ENCODE results near the gene ITPRID2.

Gene ITPRID2

DNA sequence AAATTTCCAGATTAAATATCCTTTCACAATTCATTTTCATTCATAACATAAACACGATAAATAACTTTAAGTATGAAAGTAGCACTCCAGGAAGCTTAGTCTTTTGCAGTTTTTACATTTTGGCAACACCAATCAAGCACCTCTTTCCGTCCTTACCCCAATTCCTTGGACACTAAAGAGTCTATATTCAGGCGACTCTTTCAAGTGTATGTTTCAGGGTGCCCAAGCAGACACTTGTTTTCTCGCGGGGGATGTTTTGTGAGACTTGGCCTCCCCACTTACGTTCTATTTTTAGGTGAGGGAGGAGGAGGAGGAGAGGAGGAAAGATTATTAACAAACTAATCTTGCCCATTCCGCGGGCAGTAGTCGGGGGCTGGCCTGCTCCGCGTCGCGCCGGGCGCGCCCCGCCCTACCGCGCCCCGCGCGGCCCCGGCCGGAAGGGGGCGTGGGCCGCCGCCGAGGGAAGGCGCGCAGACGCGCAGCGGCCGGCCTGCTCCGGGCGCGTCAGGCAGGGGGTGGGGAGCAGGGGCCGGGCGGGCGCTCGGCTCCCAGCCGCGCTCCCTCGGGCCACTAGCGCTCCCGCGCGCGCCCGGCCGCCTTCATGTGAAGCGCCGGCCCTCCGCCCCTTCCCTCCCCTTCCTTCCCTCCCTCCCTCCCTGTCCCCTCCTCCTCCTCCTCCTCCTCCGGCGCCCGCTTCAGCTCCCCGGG, at the start of gene ITPRID2:
ITPRID2 (plus strand) TSS at position 473 of the 708 bp plus-strand sequence. CDS start 337 bp downstream, outside the sequence.
- TF ChIP-seq, protein P1, sequence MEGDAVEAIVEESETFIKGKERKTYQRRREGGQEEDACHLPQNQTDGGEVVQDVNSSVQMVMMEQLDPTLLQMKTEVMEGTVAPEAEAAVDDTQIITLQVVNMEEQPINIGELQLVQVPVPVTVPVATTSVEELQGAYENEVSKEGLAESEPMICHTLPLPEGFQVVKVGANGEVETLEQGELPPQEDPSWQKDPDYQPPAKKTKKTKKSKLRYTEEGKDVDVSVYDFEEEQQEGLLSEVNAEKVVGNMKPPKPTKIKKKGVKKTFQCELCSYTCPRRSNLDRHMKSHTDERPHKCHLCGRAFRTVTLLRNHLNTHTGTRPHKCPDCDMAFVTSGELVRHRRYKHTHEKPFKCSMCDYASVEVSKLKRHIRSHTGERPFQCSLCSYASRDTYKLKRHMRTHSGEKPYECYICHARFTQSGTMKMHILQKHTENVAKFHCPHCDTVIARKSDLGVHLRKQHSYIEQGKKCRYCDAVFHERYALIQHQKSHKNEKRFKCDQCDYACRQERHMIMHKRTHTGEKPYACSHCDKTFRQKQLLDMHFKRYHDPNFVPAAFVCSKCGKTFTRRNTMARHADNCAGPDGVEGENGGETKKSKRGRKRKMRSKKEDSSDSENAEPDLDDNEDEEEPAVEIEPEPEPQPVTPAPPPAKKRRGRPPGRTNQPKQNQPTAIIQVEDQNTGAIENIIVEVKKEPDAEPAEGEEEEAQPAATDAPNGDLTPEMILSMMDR (IDR thresholded peaks at IDR 0.05): peak; percentile 39
- TF ChIP-seq ZFX (IDR thresholded peaks at IDR 0.05; ENCODE audit: borderline replicate concordance): no peak
- peak within 1 kb of the TSS; percentile 92 for H3K27ac ChIP-seq

DNA sequence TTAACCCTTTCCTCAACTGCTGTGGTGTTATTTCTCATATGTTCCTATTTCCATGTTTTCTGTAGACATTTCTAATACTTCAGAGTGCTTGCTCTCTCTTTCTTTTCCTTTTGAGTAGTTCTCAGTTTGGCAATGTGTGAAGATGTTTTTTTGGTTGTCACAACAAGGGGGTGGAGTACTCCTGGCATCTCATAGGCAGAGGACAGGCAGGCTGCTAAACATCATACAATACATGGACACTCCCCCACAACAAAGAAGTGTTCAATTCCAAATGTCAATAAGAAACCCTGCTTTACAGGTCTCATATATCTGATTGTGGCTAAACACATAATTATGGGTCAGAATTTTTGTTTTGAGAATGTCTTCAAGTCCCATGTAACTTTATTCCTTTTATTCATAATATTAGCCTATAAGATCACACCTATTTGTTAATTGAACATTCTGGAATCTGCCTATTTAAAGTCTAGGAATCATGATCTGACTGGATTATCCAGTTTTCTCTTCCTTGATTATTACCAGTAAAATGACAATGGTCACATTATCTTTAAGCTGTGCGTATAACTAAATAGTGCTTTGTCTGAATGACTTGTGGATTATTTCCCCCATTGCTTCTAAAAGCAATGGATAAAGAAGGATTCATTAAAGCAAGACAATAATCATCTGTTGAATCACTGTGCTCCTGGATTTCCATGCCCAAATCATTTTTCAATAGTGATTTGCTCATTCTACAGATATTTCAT, 46.8 kb upstream of the ITPRID2 start:
- no peak overlapping the region for H3K27ac ChIP-seq
- TF ChIP-seq, protein P1 (IDR thresholded peaks at IDR 0.05): no peak
- no peak for TF ChIP-seq ZFX (IDR thresholded peaks at IDR 0.05; ENCODE audit: borderline replicate concordance)

DNA sequence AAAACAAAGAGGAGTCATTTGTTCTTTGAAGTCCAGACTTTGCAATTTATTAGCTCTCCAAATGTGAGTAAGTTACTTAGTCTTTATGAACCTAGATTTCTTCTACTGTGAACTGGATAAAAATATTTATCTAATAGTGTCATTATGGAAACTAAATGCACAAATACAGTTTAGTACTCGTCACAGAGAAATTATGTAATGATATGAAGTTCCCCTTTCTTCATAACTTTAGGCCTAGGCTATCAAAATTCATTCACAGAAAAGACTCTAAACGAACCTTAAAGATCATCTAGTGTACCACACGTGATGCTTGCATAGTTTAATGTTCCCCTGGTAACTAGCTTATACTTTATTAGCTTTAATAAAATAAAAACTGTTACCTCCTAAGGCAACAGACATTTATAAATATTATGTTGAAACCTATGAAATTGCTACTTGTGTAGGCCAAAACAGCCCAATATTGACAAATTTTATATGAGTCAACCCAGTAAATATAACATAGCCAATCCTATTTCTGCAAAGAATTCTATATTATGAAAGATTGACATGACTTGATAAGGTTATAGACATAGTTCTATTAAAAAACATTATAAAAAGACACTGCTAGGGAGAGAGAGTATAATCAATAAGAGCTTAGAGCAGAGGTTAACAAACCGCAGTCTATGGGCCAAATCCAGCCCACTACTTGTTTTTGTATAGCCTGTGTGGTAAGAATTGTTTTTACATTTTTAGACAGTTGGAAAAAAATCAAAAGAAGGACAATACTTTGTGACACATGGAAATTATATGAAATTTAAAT, 44.9 kb upstream of the ITPRID2 start:
- H3K27ac ChIP-seq: no peak overlapping the region
- TF ChIP-seq, protein P1 (IDR thresholded peaks at IDR 0.05): no peak
- no peak for TF ChIP-seq ZFX (IDR thresholded peaks at IDR 0.05; ENCODE audit: borderline replicate concordance)

DNA sequence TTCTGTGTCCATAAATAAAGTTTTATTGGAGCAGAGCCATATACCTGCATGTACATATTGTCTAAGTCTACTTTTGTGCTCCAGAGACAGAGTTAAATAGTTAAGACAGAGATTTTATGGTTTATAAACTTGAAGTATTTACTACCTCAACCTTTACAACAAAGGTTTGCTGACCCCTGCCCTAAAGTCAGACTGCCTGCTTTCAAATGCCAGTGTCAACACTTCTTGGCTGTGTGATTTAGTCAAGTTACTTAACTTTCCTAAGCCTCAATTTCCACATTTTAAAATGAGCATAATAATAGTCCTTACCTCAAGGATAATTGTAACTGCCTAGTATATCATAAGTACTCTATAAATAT, 44.4 kb upstream of the ITPRID2 start:
- TF ChIP-seq, protein P1 (IDR thresholded peaks at IDR 0.05): no peak
- no peak for TF ChIP-seq ZFX (IDR thresholded peaks at IDR 0.05; ENCODE audit: borderline replicate concordance)
- no peak overlapping the region for H3K27ac ChIP-seq

DNA sequence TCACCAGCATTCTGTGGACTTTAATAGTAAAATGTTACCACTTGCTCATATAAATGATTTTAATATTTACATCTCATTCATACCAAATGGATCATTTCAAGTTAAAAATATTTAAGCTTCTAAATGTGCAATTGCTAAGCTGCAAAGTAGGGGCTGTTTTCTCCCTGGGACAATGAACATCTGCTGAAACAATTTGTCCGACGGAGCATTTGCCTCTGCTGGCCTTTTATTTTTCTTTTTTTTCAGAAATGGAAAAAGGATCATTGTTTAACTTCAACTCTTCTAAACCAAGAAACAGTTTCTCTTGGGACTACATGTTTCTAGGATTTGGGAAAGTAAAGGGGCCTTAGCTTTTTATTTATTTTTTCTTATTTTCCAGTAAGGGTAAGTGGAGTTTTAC, 43.8 kb upstream of the ITPRID2 start:
- H3K27ac ChIP-seq: no peak overlapping the region
- TF ChIP-seq, protein P1 (IDR thresholded peaks at IDR 0.05): no peak
- TF ChIP-seq ZFX (IDR thresholded peaks at IDR 0.05; ENCODE audit: borderline replicate concordance): no peak

DNA sequence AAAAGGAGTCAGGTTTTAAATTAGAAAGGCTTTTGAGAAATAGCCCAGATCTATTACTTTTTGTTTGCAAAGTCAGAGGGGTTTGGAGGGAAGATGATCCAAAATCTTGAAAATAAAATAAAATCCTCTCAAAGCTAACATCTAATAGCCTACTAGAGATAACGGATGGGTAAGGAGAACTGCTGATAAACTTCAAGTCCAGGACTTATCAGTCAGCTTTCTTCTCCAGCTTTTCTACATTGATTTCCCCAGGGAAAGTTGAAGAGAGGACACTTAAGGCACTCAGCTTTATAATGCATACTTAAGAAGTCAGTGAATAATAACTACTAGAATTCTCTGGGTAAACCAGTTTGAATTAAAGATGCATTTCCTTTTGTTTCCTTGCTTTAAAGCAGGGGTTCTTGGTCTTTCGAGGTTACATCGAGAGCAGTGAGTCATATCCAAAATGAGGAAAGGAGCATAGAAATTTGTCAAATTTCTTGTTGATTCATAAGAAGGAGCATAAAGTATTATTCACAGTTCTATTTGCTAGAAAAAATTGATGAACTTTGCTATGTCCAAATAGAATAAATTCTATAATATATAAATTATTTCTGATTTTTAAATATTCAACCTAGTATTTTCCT, 43.2 kb upstream of the ITPRID2 start:
- TF ChIP-seq, protein P1 (IDR thresholded peaks at IDR 0.05): no peak
- TF ChIP-seq ZFX (IDR thresholded peaks at IDR 0.05; ENCODE audit: borderline replicate concordance): no peak

More for the DNA sequence above, 43.2 kb upstream of the ITPRID2 start:
- H3K27ac ChIP-seq: no peak overlapping the region

Measured in 22Rv1 (cell line).